Stimulated activated CD4-positive, alpha-beta T cell treated with anti-CD3 and anti-CD28 coated beads, Interleukin-1b, Interleukin-23, amount 100 ng/mL, for 4 hours (primary cell): ENCODE measurements around the gene KDM2B.
"Not testable (repeated sequence)": the region's sequence is repeated elsewhere in the genome, so short reads cannot be mapped to it uniquely, and the experiment has no call there.

Source experiments
- DNase-seq, 2 donors: peaks; one replicate each; pipeline ENCODE4 v3.0.0-alpha.2; 2020; ENCODE audit warnings: low read depth in 2 of 2

Gene KDM2B

DNA sequence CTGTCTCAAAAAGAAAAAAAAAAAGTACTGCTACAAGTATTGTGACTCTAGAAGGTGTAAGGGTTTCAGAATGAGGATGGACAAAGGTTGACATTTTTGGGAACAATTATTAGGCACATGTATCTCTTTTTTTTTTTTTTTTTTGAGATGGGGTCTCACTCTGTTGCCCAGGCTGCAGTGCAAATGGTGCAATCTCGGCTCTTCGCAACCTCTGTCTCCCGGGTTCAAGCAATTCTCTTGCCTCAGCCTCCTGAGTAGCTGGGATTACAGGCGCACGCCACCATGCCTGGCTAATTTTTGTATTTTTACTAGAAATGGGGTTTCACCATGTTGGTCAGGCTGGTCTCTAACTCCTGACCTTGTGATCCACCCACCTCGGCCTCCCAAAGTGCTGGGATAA lies 195.9 kb downstream of the KDM2B start:
- not testable (repeated sequence) for DNase-seq

- no peak for DNase-seq
These were observed 197.2 kb downstream of the KDM2B start for GRCh38 chr12:121383601-121384021.

DNA sequence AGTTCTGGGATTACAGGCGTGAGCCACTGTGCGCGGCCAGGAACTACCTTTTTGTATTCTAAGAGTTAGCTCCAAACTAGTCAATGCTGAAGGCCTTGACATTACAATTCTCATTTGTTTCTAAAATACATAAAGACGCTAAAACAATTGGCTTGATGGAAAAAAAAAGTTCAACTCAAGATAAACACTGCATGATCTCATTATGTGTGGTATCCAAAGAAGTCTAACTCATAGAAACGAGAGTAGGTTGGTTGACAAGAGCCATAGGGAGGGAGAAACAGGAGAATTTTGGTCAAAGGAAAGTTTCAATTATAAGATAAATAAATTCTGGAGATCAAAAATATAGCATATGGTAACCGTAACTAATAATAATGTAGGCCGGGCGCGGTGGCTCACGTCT lies 200.9 kb downstream of the KDM2B start:
- no peak for DNase-seq
